WTC11 (cell line): ENCODE data around the gene PSMD5. TPM values are rescaled to one million over a fixed set of nuclear protein-coding genes. Genes with fewer than 3 reads are reported as not detected.
A peak's percentile ranks its signal among the peaks of the same experiment; 100 is the strongest.

ENCODE experiments used
- ATAC-seq: fragments of 200-7000 bp; cut with Tn5 transposase; 2 replicates; pipeline ENCODE4 v1.10.0; 2021; ENCODE audit warnings: mild to moderate bottlenecking, moderate library complexity
- CTCF ChIA-PET: fragments of 300-600 bp; sonication (Branson Sonifier 250); formaldehyde crosslinking; loops from one replicate; lab custom pipeline; 2021; ENCODE audit warnings: antibody characterized with exemption; lab: Charles Lee
- POLR2A ChIA-PET: fragments of 350-600 bp; sonication (Branson Sonifier 250); formaldehyde crosslinking; loops from one replicate; lab custom pipeline; 2021; ENCODE audit warnings: antibody characterized with exemption; lab: Charles Lee
- DNase-seq: peaks from one replicate; pipeline ENCODE4 v3.0.0; 2021; ENCODE audit warnings: low spot score
- H3K27ac Mint-ChIP-seq: 2 replicates; pipeline ENCODE4 v1.8.0; 2021; ENCODE audit warnings: mixed read lengths
- H3K27me3 Mint-ChIP-seq: 2 replicates; pipeline ENCODE4 v1.8.0; 2021; ENCODE audit warnings: low read depth, mild to moderate bottlenecking, moderate library complexity, mixed read lengths
- H3K36me3 Mint-ChIP-seq: 2 replicates; pipeline ENCODE4 v1.8.0; 2021; ENCODE audit warnings: mixed read lengths
- H3K4me1 Mint-ChIP-seq: 2 replicates; pipeline ENCODE4 v1.8.0; 2022; ENCODE audit warnings: mixed read lengths
- H3K4me3 Mint-ChIP-seq: 2 replicates; pipeline ENCODE4 v1.8.0; 2021; ENCODE audit warnings: mild to moderate bottlenecking, moderate library complexity, mixed read lengths
- H3K9me3 Mint-ChIP-seq: 2 replicates; pipeline ENCODE4 v1.8.0; 2021; ENCODE audit warnings: mixed read lengths
- ARID4B ChIP-seq: sonication (generic); formaldehyde crosslinking; IDR thresholded peaks from 2 replicates; pipeline ENCODE4 v1.8.0; 2023; ENCODE audit warnings: missing genetic modification reagents, mild to moderate bottlenecking, borderline replicate concordance
- ATF3 ChIP-seq: sonication (generic); formaldehyde crosslinking; conservative IDR thresholded peaks from 2 replicates; pipeline ENCODE4 v1.8.1; 2022; ENCODE audit warnings: mild to moderate bottlenecking, missing genetic modification reagents
- ATF6 ChIP-seq: sonication (generic); formaldehyde crosslinking; IDR thresholded peaks from 2 replicates; pipeline ENCODE4 v1.8.1; 2023; ENCODE audit warnings: mild to moderate bottlenecking, missing genetic modification reagents
- CDX4 ChIP-seq: fragments of 250-450 bp; sonication (Bioruptor Pico); IDR thresholded peaks from 2 replicates; pipeline ENCODE4 v1.9.0; 2021; ENCODE audit warnings: moderate library complexity, mild to moderate bottlenecking, inconsistent platforms, borderline replicate concordance
- CREM ChIP-seq: sonication (generic); formaldehyde crosslinking; IDR thresholded peaks from 2 replicates; pipeline ENCODE4 v1.8.1; 2022; ENCODE audit warnings: mild to moderate bottlenecking, missing genetic modification reagents, moderate library complexity
- FOXK1 ChIP-seq: sonication (generic); formaldehyde crosslinking; IDR thresholded peaks from 2 replicates; pipeline ENCODE4 v1.8.0; 2022; ENCODE audit warnings: mild to moderate bottlenecking, moderate library complexity, missing genetic modification reagents
- FOXP1 ChIP-seq: sonication (generic); formaldehyde crosslinking; IDR thresholded peaks from 2 replicates; pipeline ENCODE4 v1.8.0; 2022; ENCODE audit warnings: missing genetic modification reagents, mild to moderate bottlenecking, moderate library complexity, borderline replicate concordance
- FOXP4 ChIP-seq: sonication (generic); formaldehyde crosslinking; IDR thresholded peaks from 2 replicates; pipeline ENCODE4 v1.8.0; 2022; ENCODE audit warnings: mild to moderate bottlenecking, missing genetic modification reagents
- GRHL2 ChIP-seq: fragments of 250-450 bp; sonication (Bioruptor Pico); IDR thresholded peaks from 2 replicates; pipeline ENCODE4 v1.8.0; 2022; ENCODE audit warnings: mild to moderate bottlenecking, moderate library complexity; ENCODE audit not compliant: insufficient replicate concordance, severe bottlenecking
- HMGA2 ChIP-seq: fragments of 250-450 bp; sonication (Bioruptor Pico); IDR thresholded peaks from 2 replicates; pipeline ENCODE4 v1.4.0; 2021; ENCODE audit warnings: mild to moderate bottlenecking, moderate library complexity
- JUN ChIP-seq: sonication (generic); formaldehyde crosslinking; IDR thresholded peaks from 2 replicates; pipeline ENCODE4 v1.8.0; 2023; ENCODE audit warnings: mild to moderate bottlenecking, missing genetic modification reagents
- SMAD4 ChIP-seq: sonication (generic); formaldehyde crosslinking; IDR thresholded peaks from 2 replicates; pipeline ENCODE4 v1.8.0; 2022; ENCODE audit warnings: mild to moderate bottlenecking, missing genetic modification reagents
- TEAD1 ChIP-seq: sonication (generic); formaldehyde crosslinking; IDR thresholded peaks from 2 replicates; pipeline ENCODE4 v1.8.0; 2022; ENCODE audit warnings: mild to moderate bottlenecking, missing genetic modification reagents
- USF1 ChIP-seq: sonication (generic); formaldehyde crosslinking; IDR thresholded peaks from 2 replicates; pipeline ENCODE4 v1.8.0; 2022; ENCODE audit warnings: mild to moderate bottlenecking, missing genetic modification reagents
- total RNA-seq: library from RNA; stranded (reverse); gene quantifications from 3 replicates; pipeline ENCODE4 v1.2.3, GENCODE V29; 2021

Gene PSMD5
- total RNA-seq, 1 experiment from 2014 or later = 61.1 TPM

- Mint-ChIP-seq H3K27ac (peak overlapping the region; percentile 56; the same call in 1 of the 2 replicates), H3K4me1 (peaks cover 61% of the 10 kb centered on the region), H3K27me3 (peaks cover 12% of the 10 kb centered on the region), H3K9me3 (no peaks in the 10 kb centered on the region), H3K4me3 (peak overlapping the region; percentile 62), H3K36me3 (peaks cover 11% of the 10 kb centered on the region)
- ATAC-seq (no peak), DNase-seq (no peak)
- CTCF ChIA-PET = no interaction called here
- POLR2A ChIA-PET = no interaction called here
- TF ChIP-seq FOXP1 (CRISPR knock-in tag) (no peak), HMGA2 (CRISPR knock-in tag) (no peak), CDX4 (no peak)
These were observed 32.5 kb upstream of the PSMD5 start for GRCh38 chr9:120875195-120875565.

- Mint-ChIP-seq H3K36me3 (peaks cover 11% of the 10 kb centered on the region), H3K4me1 (peaks cover 63% of the 10 kb centered on the region), H3K27ac (peak overlapping the region; percentile 96), H3K9me3 (no peaks in the 10 kb centered on the region), H3K27me3 (peaks cover 12% of the 10 kb centered on the region), H3K4me3 (0 out of 2 replicates have a peak overlapping the region, but pooled peaks have one; percentile 14)
- no peak for ATAC-seq
- ChIA-PET CTCF (interaction anchor here (1.1 to 1.4 kb wide), 3 partner anchors 9 to 54 kb away, joined by 4 to 7 read pairs (median 4); no protein-coding TSS in a partner anchor), POLR2A (interaction anchor here (1.0 to 1.4 kb wide), 2 partner anchors 55 to 81 kb away, joined by 4 to 6 read pairs; partner anchors contain the start of gene FBXW2)
- no peak for DNase-seq
- no peak for TF ChIP-seq FOXP1 (CRISPR knock-in tag)
- TF ChIP-seq CREM (CRISPR knock-in tag) = no peak
- TF ChIP-seq GRHL2 (CRISPR knock-in tag) = no peak
- TF ChIP-seq ATF3 (CRISPR knock-in tag) = no peak
These were observed 31.8 kb upstream of the PSMD5 start for GRCh38 chr9:120874226-120875194.

GRCh38 chr9:120873512-120873911, 30.8 kb upstream of the PSMD5 start:
- ATAC-seq (peak; percentile 57), DNase-seq (peak; percentile 89)
- no peaks in the 10 kb centered on the region for H3K9me3 Mint-ChIP-seq
- peaks cover 11% of the 10 kb centered on the region for H3K36me3 Mint-ChIP-seq
- ChIA-PET CTCF (interaction anchor here (1.0 to 1.8 kb wide), 9 partner anchors 9 to 118 kb away, joined by 3 to 9 read pairs (median 4); no protein-coding TSS in a partner anchor), POLR2A (interaction anchor here (0.6 to 1.5 kb wide), 6 partner anchors 21 to 80 kb away, joined by 3 to 6 read pairs (median 4); partner anchors contain the start of genes FBXW2 and TRAF1)
- H3K27ac Mint-ChIP-seq = peak overlapping the region; percentile 96
- peaks cover 60% of the 10 kb centered on the region for H3K4me1 Mint-ChIP-seq
- peaks cover 12% of the 10 kb centered on the region for H3K27me3 Mint-ChIP-seq
- H3K4me3 Mint-ChIP-seq = peak overlapping the region; percentile 14
- TF ChIP-seq SMAD4 (CRISPR knock-in tag) = no peak
- TF ChIP-seq TEAD1 (CRISPR knock-in tag) = peak; percentile 78; the same call in 1 of the 2 replicates
- TF ChIP-seq ATF6 = no peak
- peak; percentile 47; the same call in 1 of the 2 replicates for TF ChIP-seq JUN
- peak; percentile 21; the same call in 1 of the 2 replicates for TF ChIP-seq USF1
- TF ChIP-seq FOXK1 (CRISPR knock-in tag) = 0 out of 2 replicates have a peak, but pooled peaks have one; percentile 26
- TF ChIP-seq FOXP4 (CRISPR knock-in tag) = peak; percentile 48; the same call in 1 of the 2 replicates
- TF ChIP-seq ARID4B (CRISPR knock-in tag) = 0 out of 2 replicates have a peak, but pooled peaks have one; percentile 51
